HepG2 (cell line): ENCODE results near the gene LAMA5. TPM values are rescaled to one million over a fixed set of nuclear protein-coding genes. Genes with fewer than 3 reads are reported as not detected.
A peak's percentile ranks its signal among the peaks of the same experiment; 100 is the strongest.

Source experiments
- ATAC-seq: fragments of 200-7000 bp; cut with Tn5 transposase; 3 replicates; pipeline ENCODE4 v1.9.1; 2020; ENCODE audit warnings: mild to moderate bottlenecking, moderate library complexity
- BruUV-seq: library from RNA; stranded (reverse); fragments of 400-500 nt; replicated peaks from 2 replicates; lab custom pipeline; 2021; lab: Mats Ljungman, UMichigan
- CTCF ChIA-PET: fragments of 300-600 bp; formaldehyde crosslinking; extraction: SDS; loops from one replicate; lab custom pipeline; 2021; ENCODE audit warnings: low total read pairs, inconsistent platforms, low intra/inter-chr PET ratio; lab: Yijun Ruan, JAX
- POLR2A ChIA-PET: fragments of 350-600 bp; sonication (Branson Sonifier 250); formaldehyde crosslinking; loops from one replicate; lab custom pipeline; 2020; ENCODE audit warnings: antibody characterized with exemption, inconsistent platforms; lab: Yijun Ruan, JAX
- DNase-seq: peaks from one replicate; pipeline ENCODE4 v3.0.0-alpha.2; 2015; ENCODE audit warnings: low spot score
- FAIRE-seq: peaks from 3 replicates; lab custom pipeline; 2011; peaks lifted over from hg19 to GRCh38; lab: Jason Lieb, UNC
- H2AFZ ChIP-seq: one replicate; pipeline ENCODE4 v1.6.1; 2011; ENCODE audit warnings: low read length, inconsistent platforms
- H3K27ac ChIP-seq: fragments of 300-600 bp; 3 replicates; pipeline ENCODE4 v1.8.0; 2011; ENCODE audit warnings: mixed run types, mild to moderate bottlenecking, mixed read lengths, low read length, inconsistent platforms; ENCODE audit not compliant: insufficient read depth; ENCODE audit errors: extremely low read length
- H3K27me3 ChIP-seq, 2 experiments: fragments of 200-600 bp in 1 of 2; 2 replicates in 1 of 2; 3 replicates in 1 of 2; pipeline versions ENCODE4 v1.6.0 to v1.8.0; 2011; ENCODE audit warnings: low read length in 2 of 2, mild to moderate bottlenecking in 2 of 2, moderate library complexity in 2 of 2, inconsistent platforms in 1 of 2; ENCODE audit not compliant: insufficient read depth in 2 of 2, control insufficient read depth in 1 of 2
- H3K36me3 ChIP-seq, 2 experiments: fragments of 200-600 bp in 1 of 2; replicated peaks in 1 of 2; 2 replicates in 1 of 2; 3 replicates in 1 of 2; pipeline versions ENCODE4 v1.5.1 to v1.8.0; 2011; ENCODE audit warnings: low read length in 2 of 2, inconsistent platforms in 1 of 2; ENCODE audit not compliant: insufficient read depth in 2 of 2, control insufficient read depth in 1 of 2
- H3K4me1 ChIP-seq: 2 replicates; pipeline ENCODE4 v1.5.1; 2012; ENCODE audit warnings: low read length, inconsistent platforms; ENCODE audit not compliant: insufficient read depth
- H3K4me2 ChIP-seq: 2 replicates; pipeline ENCODE4 v1.6.0; 2011; ENCODE audit warnings: low read depth, low read length, inconsistent platforms
- H3K4me3 ChIP-seq, 3 experiments: fragments of 200-600 bp in 1 of 3; sonication (generic), shearing (Covaris generic) in 1 of 3; replicated peaks in 1 of 3; 2 replicates each; pipeline ENCODE4 v1.5.1; 2011 to 2016; ENCODE audit warnings: low read length in 3 of 3, inconsistent platforms in 2 of 3, low read depth in 2 of 3, mild to moderate bottlenecking in 2 of 3, control low read depth in 1 of 3, mixed read lengths in 1 of 3; ENCODE audit not compliant: insufficient read depth in 1 of 3
- H3K79me2 ChIP-seq: one replicate; pipeline ENCODE4 v1.6.1; 2011; ENCODE audit warnings: low read length, inconsistent platforms; ENCODE audit not compliant: insufficient read depth
- H3K9ac ChIP-seq: 2 replicates; pipeline ENCODE4 v1.6.0; 2011; ENCODE audit warnings: mild to moderate bottlenecking, low read depth, low read length, inconsistent platforms; ENCODE audit not compliant: insufficient read depth
- H3K9me3 ChIP-seq: 2 replicates; pipeline ENCODE4 v1.5.1; 2012; ENCODE audit warnings: mild to moderate bottlenecking, low read length
- H4K20me1 ChIP-seq: 2 replicates; pipeline ENCODE4 v1.6.0; 2011; ENCODE audit warnings: inconsistent platforms, mild to moderate bottlenecking, low read length, moderate library complexity; ENCODE audit not compliant: insufficient read depth
- BRCA1 ChIP-seq: sonication (generic); formaldehyde crosslinking; IDR thresholded peaks from 2 replicates; pipeline ENCODE4 v1.4.0; 2020; ENCODE audit warnings: missing genetic modification reagents
- CEBPB ChIP-seq: IDR thresholded peaks from 2 replicates; pipeline ENCODE4 v1.6.1; 2011; ENCODE audit warnings: low read depth, low read length, improper control_type of control experiment, borderline replicate concordance
- CENPBD1 ChIP-seq: sonication (generic); formaldehyde crosslinking; IDR thresholded peaks from 2 replicates; pipeline ENCODE4 v1.8.0; 2022; ENCODE audit warnings: missing genetic modification reagents, low read depth, mild to moderate bottlenecking, borderline replicate concordance
- NR2C2 ChIP-seq: sonication (generic); formaldehyde crosslinking; IDR thresholded peaks from 2 replicates; pipeline ENCODE4 v1.4.0; 2020; ENCODE audit warnings: missing genetic modification reagents, mild to moderate bottlenecking, moderate library complexity, borderline replicate concordance
- NR2F6 ChIP-seq, 2 experiments: IDR thresholded peaks; 2 replicates each; pipeline ENCODE4 v1.6.1; 2016; ENCODE audit warnings: antibody characterized with exemption in 1 of 2, mild to moderate bottlenecking in 1 of 2
- RBM22 ChIP-seq: fragments of 200-400 bp; formaldehyde crosslinking; optimal IDR thresholded peaks from 2 replicates; pipeline ENCODE3; 2017; ENCODE audit warnings: mild to moderate bottlenecking, low read length, moderate library complexity
- SETDB1 ChIP-seq: sonication (generic); formaldehyde crosslinking; IDR thresholded peaks from 2 replicates; pipeline ENCODE4 v1.5.1; 2020; ENCODE audit warnings: missing genetic modification reagents, mild to moderate bottlenecking, borderline replicate concordance
- SMAD1 ChIP-seq: sonication (generic); formaldehyde crosslinking; IDR thresholded peaks from 2 replicates; pipeline ENCODE4 v1.4.0; 2020; ENCODE audit warnings: missing genetic modification reagents, low read depth, mild to moderate bottlenecking, borderline replicate concordance
- TGIF2 ChIP-seq: IDR thresholded peaks from 2 replicates; pipeline ENCODE4 v1.6.1; 2016; ENCODE audit warnings: control low read depth, missing compliant biosample characterization
- TP53 ChIP-seq: sonication (generic); formaldehyde crosslinking; conservative IDR thresholded peaks from 2 replicates; pipeline ENCODE4 v1.4.0; 2020; ENCODE audit warnings: missing genetic modification reagents
- ZBTB7A ChIP-seq: sonication (generic); formaldehyde crosslinking; IDR thresholded peaks from 2 replicates; pipeline ENCODE4 v1.8.0; 2022; ENCODE audit warnings: mild to moderate bottlenecking, missing genetic modification reagents
- ZNF512 ChIP-seq: sonication (generic); formaldehyde crosslinking; IDR thresholded peaks from 2 replicates; pipeline ENCODE4 v1.4.0; 2020; ENCODE audit warnings: mild to moderate bottlenecking, missing genetic modification reagents
- ZNF629 ChIP-seq: sonication (generic); formaldehyde crosslinking; conservative IDR thresholded peaks from 2 replicates; pipeline ENCODE4 v1.5.0; 2020; ENCODE audit warnings: missing genetic modification reagents
- ZNF768 ChIP-seq: sonication (generic); formaldehyde crosslinking; IDR thresholded peaks from 2 replicates; pipeline ENCODE4 v1.4.0; 2020; ENCODE audit warnings: missing genetic modification reagents
- ZNF782 ChIP-seq: sonication (generic); formaldehyde crosslinking; IDR thresholded peaks from 2 replicates; pipeline ENCODE4 v1.4.0; 2020; ENCODE audit warnings: missing genetic modification reagents, mild to moderate bottlenecking, borderline replicate concordance
- WGBS: methylation state at CpG from one replicate; pipeline ENCODE4 v1.1.6; 2017; ENCODE audit warnings: low lambda C conversion rate; 5-methylcytosine and 5-hydroxymethylcytosine counted together
- in situ Hi-C: cut with HindIII; loops from 2 replicates; pipeline ENCODE4 v1.10.0; 2017; ENCODE audit warnings: low pct_unique_long_range_greater_than_20kb; ENCODE audit not compliant: extremely low pct_ligation_motif_present
- intact Hi-C: fragments of 100-400 bp; cut with micrococcal nuclease; formaldehyde crosslinking; loops from one replicate; pipeline ENCODE4 v1.10.0; 2022; ENCODE audit not compliant: unreplicated experiment
- polyA plus RNA-seq, 8 experiments: library from polyadenylated mRNA; depleted of rRNA in 3 of 8; stranded (reverse) in 7 of 8; unstranded in 1 of 8; fragments of >200 nt; fragmentation: Illumina TruSeq in 4 of 8; extraction: Trizol in 4 of 8; gene quantifications; 2 replicates each; pipeline versions ENCODE4 v1.2.1 to v1.2.3, GENCODE V29; 2011 to 2016; ENCODE audit warnings: low read depth in 4 of 8, missing spikeins in 1 of 8, mixed read lengths in 1 of 8; ENCODE audit not compliant: insufficient read depth in 1 of 8
- total RNA-seq, 5 experiments: library from RNA; depleted of rRNA; stranded (reverse); fragments of >200 nt; fragmentation: Illumina TruSeq; extraction: Trizol; gene quantifications; 2 replicates each; pipeline ENCODE4 v1.2.3, GENCODE V29; 2016; ENCODE audit warnings: low read depth in 1 of 5

Gene LAMA5
- total and polyA plus RNA-seq, 2 of the 13 experiments (the other 11 are each of a cell fraction or from before 2014, with no cell fraction given): 21.0 to 44.7 TPM

GRCh38 chr20:62404112-62404665 lies 37.1 kb upstream of the LAMA5 start:
- no TSS peak for BruUV-seq
- in situ Hi-C loops: no loop called here
- DNase-seq: no peak
- H4K20me1 ChIP-seq: peaks cover 3% of the 10 kb centered on the region; the same call in 1 of the 2 replicates
- no peak overlapping the region for H3K4me2 ChIP-seq
- WGBS: 92% methylated on average over 9 of the region's 9 CpGs
- no peak overlapping the region for H3K9ac ChIP-seq
- TF ChIP-seq TGIF2 (CRISPR knock-in tag) (no peak), ZNF768 (CRISPR knock-in tag) (peak; percentile 87), ZNF629 (peak; percentile 63), ZBTB7A (CRISPR knock-in tag) (no peak), CEBPB (peak; percentile 42; the same call in 1 of the 2 replicates), CENPBD1 (CRISPR knock-in tag) (no peak), RBM22 (peak; percentile 56), ZNF512 (0 out of 2 replicates have a peak, but pooled peaks have one; percentile 12), ZNF782 (peak; percentile 81), SETDB1 (CRISPR knock-in tag) (no peak), SMAD1 (CRISPR knock-in tag) (no peak), NR2C2 (0 out of 2 replicates have a peak, but pooled peaks have one; percentile 28), TP53 (no peak), BRCA1 (CRISPR knock-in tag) (no peak), NR2F6 (IDR thresholded peaks at IDR 0.05) (peak; percentile 49; the same call in 1 of the 2 replicates), NR2F6 (CRISPR knock-in tag; IDR thresholded peaks at IDR 0.05) (no peak)
- TF ChIP-seq, all 625 proteins: peak for 8
- Histone ChIP-seq H3K36me3 (peaks cover 2 to 19% of the 10 kb centered on the region in 2 experiments; a peak in 3 of 5 replicates), H2AFZ (no peak overlapping the region), H3K4me1 (peaks cover 48% of the 10 kb centered on the region), H3K79me2 (peaks cover 9% of the 10 kb centered on the region), H3K9me3 (no peaks in the 10 kb centered on the region), H3K27ac (peak overlapping the region; percentile 1), H3K4me3 (no peak overlapping the region), H3K27me3 (peaks cover 7 to 15% of the 10 kb centered on the region in 2 experiments)
- FAIRE-seq: peak; percentile 8
- no peak for ATAC-seq
- POLR2A ChIA-PET: interaction anchor here (1.4 kb wide), 1 partner anchor 17 kb away, joined by 6 read pairs; the partner anchor contains the start of gene RPS21
- CTCF ChIA-PET: interaction anchor here (2.3 kb wide), 1 partner anchor 102 kb away, joined by 11 read pairs; the partner anchor contains the start of gene ADRM1
- intact Hi-C loops: no loop called here
